Fibroblast of the conjunctiva (primary cell): ENCODE results near the gene CEP170B.

Experiments
- DNase-seq: peaks from one replicate; pipeline ENCODE4 v3.0.0-alpha.2; 2010; ENCODE audit warnings: low read depth

Gene CEP170B

GRCh38 chr14:104868060-104868740, 3.1 kb downstream of the CEP170B start:
- no peak for DNase-seq

GRCh38 chr14:104868811-104869572, 3.9 kb downstream of the CEP170B start:
- DNase-seq: no peak

- DNase-seq: no peak
Measured at GRCh38 chr14:104869669-104870367, 4.8 kb downstream of the CEP170B start.

- DNase-seq: no peak
Measured at GRCh38 chr14:104870368-104871144, 5.5 kb downstream of the CEP170B start.

- no peak for DNase-seq
Measured at GRCh38 chr14:104871145-104871655, 6.1 kb downstream of the CEP170B start.

- DNase-seq: no peak
Measured at GRCh38 chr14:104871656-104872468, 6.8 kb downstream of the CEP170B start.

- no peak for DNase-seq
Measured at GRCh38 chr14:104872469-104873341, 7.6 kb downstream of the CEP170B start.

GRCh38 chr14:104873380-104874055, 8.4 kb downstream of the CEP170B start:
- DNase-seq: no peak

- DNase-seq: no peak
Measured at GRCh38 chr14:104874110-104874531, 9.1 kb downstream of the CEP170B start.

GRCh38 chr14:104874571-104875411, 9.7 kb downstream of the CEP170B start:
- no peak for DNase-seq

GRCh38 chr14:104875412-104875751, 10.3 kb downstream of the CEP170B start:
- DNase-seq: no peak

- no peak for DNase-seq
Measured at GRCh38 chr14:104875811-104876210, 10.7 kb downstream of the CEP170B start.

- no peak for DNase-seq
Measured at GRCh38 chr14:104876251-104876699, 11.2 kb downstream of the CEP170B start.

- DNase-seq: no peak
Measured at GRCh38 chr14:104877066-104877805, 12.2 kb downstream of the CEP170B start.

GRCh38 chr14:104877806-104878550, 12.9 kb downstream of the CEP170B start:
- no peak for DNase-seq

- no peak for DNase-seq
Measured at GRCh38 chr14:104878582-104878981, 13.5 kb downstream of the CEP170B start.
